ENCODE results near the gene P3H3.
A peak's percentile ranks its signal among the peaks of the same experiment; 100 is the strongest.

Gene P3H3

DNA sequence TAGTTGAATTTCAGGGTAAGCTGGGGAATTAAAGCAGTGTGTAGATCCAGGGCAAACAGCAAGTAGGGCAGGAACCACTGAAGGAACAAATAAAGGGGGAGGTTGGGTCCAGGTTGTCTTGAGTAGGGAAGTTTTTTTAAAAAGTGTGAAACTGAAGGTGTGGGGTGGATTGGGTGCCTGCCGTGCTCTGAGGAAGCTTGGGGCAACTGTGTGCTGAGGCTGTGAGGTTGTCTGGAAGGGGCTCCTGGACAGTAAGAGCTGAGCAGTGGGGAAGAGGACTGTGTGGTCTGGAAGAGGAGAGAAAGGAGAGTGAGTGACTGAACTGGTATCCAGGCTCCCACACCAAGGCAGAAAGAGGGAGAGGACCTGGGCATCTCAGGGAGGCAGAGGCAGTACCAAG is 17.4 kb upstream of the P3H3 start (continued):
- TF ChIP-seq, protein P1, sequence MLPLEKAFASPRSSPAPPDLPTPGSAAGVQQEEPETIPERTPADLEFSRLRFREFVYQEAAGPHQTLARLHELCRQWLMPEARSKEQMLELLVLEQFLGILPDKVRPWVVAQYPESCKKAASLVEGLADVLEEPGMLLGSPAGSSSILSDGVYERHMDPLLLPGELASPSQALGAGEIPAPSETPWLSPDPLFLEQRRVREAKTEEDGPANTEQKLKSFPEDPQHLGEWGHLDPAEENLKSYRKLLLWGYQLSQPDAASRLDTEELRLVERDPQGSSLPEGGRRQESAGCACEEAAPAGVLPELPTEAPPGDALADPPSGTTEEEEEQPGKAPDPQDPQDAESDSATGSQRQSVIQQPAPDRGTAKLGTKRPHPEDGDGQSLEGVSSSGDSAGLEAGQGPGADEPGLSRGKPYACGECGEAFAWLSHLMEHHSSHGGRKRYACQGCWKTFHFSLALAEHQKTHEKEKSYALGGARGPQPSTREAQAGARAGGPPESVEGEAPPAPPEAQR (tag by site-specific recombination; IDR thresholded peaks at IDR 0.05) = no peak
- 0 out of 2 replicates have a peak, but pooled peaks have one; percentile 49 for TF ChIP-seq ZNF600 (tag by site-specific recombination; IDR thresholded peaks at IDR 0.05)

DNA sequence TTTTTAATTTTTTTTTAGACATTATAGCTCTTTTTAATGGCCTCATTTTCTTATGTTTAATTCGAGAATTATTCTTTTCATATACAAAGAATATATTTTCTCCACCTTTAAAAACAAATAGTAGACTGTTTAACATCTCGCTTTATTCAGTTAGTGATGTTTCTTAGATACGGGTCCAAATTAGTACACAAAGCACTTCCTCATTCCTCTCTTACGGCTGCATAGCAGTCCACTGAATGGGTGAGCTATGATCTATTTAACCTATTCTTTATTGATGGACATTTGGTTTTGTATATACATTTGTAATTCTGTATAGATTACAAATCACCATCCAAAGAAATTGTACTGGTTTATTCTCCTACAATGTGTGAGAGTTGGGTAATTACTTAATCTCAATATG is 14.8 kb upstream of the P3H3 start:
- ChIA-PET POLR2A (interaction anchor here (1.0 to 1.8 kb wide), 2 partner anchors 8 to 47 kb away, joined by 4 to 10 read pairs; partner anchors contain the start of genes GPR162 and PTMS), CTCF (interaction anchor here (0.6 to 1.3 kb wide), 10 partner anchors 8 to 273 kb away, joined by 3 to 6 read pairs (median 4); partner anchors contain the start of gene MLF2)
- Histone ChIP-seq H3K4me3 (ENCODE audit: low read depth, low read length) (no peak overlapping the region), H3K4me1 (ENCODE audit: control insufficient read depth, insufficient read depth, low read length) (no peaks in the 10 kb centered on the region), H3K27ac (ENCODE audit: extremely low read depth, low read depth, low read length) (no peak overlapping the region), H3K36me3 (ENCODE audit: control insufficient read depth in 2 of 2, insufficient read depth in 1 of 2, low read length in 2 of 2) (no peaks in the 10 kb centered on the region), H3K9me3 (ENCODE audit: control insufficient read depth, insufficient read depth, low read depth, low read length) (no peaks in the 10 kb centered on the region)
- TF ChIP-seq, protein P2, sequence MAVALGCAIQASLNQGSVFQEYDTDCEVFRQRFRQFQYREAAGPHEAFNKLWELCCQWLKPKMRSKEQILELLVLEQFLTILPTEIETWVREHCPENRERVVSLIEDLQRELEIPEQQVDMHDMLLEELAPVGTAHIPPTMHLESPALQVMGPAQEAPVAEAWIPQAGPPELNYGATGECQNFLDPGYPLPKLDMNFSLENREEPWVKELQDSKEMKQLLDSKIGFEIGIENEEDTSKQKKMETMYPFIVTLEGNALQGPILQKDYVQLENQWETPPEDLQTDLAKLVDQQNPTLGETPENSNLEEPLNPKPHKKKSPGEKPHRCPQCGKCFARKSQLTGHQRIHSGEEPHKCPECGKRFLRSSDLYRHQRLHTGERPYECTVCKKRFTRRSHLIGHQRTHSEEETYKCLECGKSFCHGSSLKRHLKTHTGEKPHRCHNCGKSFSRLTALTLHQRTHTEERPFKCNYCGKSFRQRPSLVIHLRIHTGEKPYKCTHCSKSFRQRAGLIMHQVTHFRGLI (tag by site-specific recombination; IDR thresholded peaks at IDR 0.05) = no peak
- no peak for TF ChIP-seq GLIS1 (tag by site-specific recombination; IDR thresholded peaks at IDR 0.05)
- no peak for TF ChIP-seq ZNF112 (tag by site-specific recombination; IDR thresholded peaks at IDR 0.05)

DNA sequence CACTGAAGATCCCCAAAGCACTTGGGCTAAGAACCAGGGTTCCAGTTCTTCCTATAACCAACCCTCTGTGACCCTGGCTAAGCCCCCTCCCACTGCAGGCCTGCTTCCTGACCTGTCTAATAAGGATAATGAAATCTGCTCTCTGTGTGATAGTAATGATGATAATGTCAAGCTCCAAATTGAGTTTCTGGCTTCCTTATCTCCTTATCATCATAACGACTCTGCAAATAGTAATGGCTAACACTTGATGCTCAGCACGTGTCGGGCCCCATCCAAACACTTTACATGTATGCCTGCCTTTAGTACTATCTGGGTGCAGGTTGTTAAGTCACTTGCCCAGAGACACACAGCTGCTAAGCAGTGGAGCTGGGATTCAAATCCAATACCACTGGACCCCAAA is 11.6 kb upstream of the P3H3 start:
- POLR2A ChIA-PET = interaction anchor here (1.2 kb wide), 1 partner anchor 203 kb away, joined by 3 read pairs; no protein-coding TSS in a partner anchor
- Histone ChIP-seq H3K27ac (ENCODE audit: extremely low read depth, low read depth, low read length) (no peak overlapping the region), H3K4me3 (ENCODE audit: low read depth, low read length) (no peak overlapping the region), H3K9me3 (ENCODE audit: control insufficient read depth, insufficient read depth, low read depth, low read length) (no peaks in the 10 kb centered on the region), H3K36me3 (ENCODE audit: control insufficient read depth in 2 of 2, insufficient read depth in 1 of 2, low read length in 2 of 2) (no peaks in the 10 kb centered on the region), H3K4me1 (ENCODE audit: control insufficient read depth, insufficient read depth, low read length) (peaks cover 6% of the 10 kb centered on the region; the same call in 1 of the 2 replicates)
- CTCF ChIA-PET = no interaction called here
- no peak for TF ChIP-seq GLIS1 (tag by site-specific recombination; IDR thresholded peaks at IDR 0.05)
- TF ChIP-seq, protein P3, sequence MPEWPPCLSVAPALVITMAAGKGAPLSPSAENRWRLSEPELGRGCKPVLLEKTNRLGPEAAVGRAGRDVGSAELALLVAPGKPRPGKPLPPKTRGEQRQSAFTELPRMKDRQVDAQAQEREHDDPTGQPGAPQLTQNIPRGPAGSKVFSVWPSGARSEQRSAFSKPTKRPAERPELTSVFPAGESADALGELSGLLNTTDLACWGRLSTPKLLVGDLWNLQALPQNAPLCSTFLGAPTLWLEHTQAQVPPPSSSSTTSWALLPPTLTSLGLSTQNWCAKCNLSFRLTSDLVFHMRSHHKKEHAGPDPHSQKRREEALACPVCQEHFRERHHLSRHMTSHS (tag by site-specific recombination; IDR thresholded peaks at IDR 0.05) = no peak
- TF ChIP-seq, protein P4, sequence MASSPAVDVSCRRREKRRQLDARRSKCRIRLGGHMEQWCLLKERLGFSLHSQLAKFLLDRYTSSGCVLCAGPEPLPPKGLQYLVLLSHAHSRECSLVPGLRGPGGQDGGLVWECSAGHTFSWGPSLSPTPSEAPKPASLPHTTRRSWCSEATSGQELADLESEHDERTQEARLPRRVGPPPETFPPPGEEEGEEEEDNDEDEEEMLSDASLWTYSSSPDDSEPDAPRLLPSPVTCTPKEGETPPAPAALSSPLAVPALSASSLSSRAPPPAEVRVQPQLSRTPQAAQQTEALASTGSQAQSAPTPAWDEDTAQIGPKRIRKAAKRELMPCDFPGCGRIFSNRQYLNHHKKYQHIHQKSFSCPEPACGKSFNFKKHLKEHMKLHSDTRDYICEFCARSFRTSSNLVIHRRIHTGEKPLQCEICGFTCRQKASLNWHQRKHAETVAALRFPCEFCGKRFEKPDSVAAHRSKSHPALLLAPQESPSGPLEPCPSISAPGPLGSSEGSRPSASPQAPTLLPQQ (tag by site-specific recombination; IDR thresholded peaks at IDR 0.05) = 0 out of 2 replicates have a peak, but pooled peaks have one; percentile 43

DNA sequence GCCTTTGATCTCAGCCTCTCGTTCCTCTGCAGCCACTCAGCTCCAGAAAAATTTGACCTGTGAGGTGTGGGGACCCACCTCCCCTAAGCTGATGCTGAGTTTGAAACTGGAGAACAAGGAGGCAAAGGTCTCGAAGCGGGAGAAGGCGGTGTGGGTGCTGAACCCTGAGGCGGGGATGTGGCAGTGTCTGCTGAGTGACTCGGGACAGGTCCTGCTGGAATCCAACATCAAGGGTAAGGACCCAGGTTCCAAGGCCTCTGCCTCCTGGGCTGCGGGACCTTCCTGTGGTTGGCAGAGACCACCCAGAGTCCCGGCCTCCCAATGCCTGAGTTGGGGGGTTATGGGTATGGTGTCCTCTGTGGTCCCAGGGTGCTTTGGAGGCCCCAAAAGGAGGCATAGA is 11.1 kb upstream of the P3H3 start:
- POLR2A ChIA-PET = no interaction called here

DNA sequence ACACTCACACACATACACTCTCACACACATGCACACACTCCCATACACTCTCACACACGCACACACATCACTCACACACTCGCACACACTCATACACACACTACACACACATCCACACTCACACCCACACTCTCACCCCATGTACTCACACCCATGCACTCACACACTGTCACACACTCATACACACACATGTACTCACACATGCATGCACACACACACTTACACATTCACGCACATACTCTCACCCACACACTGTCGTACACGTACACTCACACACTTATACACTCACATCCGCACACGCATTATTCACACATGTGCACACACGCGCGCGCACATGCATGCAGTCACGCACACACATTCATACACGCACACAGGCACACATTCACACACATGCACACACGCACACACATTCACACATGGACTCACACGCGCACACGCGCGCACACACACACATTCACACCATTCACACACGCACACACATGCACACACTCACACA is 10.5 kb upstream of the P3H3 start:
- H3K27ac ChIP-seq (ENCODE audit: extremely low read depth, low read depth, low read length) = no peak overlapping the region
- POLR2A ChIA-PET = no interaction called here
- no peak overlapping the region for H3K4me3 ChIP-seq (ENCODE audit: low read depth, low read length)
- H3K4me1 ChIP-seq (ENCODE audit: control insufficient read depth, insufficient read depth, low read length) = peaks cover 6% of the 10 kb centered on the region; the same call in 1 of the 2 replicates
- H3K36me3 ChIP-seq (ENCODE audit: control insufficient read depth in 2 of 2, insufficient read depth in 1 of 2, low read length in 2 of 2) = no peaks in the 10 kb centered on the region
- no peaks in the 10 kb centered on the region for H3K9me3 ChIP-seq (ENCODE audit: control insufficient read depth, insufficient read depth, low read depth, low read length)
- CTCF ChIA-PET = no interaction called here
- no peak; the same call in 1 of the 2 replicates for TF ChIP-seq GLI4 (tag by site-specific recombination; IDR thresholded peaks at IDR 0.05)
- TF ChIP-seq, protein P1 (tag by site-specific recombination; IDR thresholded peaks at IDR 0.05) = no peak
- no peak for TF ChIP-seq ZSCAN23 (tag by site-specific recombination; IDR thresholded peaks at IDR 0.05)
- TF ChIP-seq, protein P5, sequence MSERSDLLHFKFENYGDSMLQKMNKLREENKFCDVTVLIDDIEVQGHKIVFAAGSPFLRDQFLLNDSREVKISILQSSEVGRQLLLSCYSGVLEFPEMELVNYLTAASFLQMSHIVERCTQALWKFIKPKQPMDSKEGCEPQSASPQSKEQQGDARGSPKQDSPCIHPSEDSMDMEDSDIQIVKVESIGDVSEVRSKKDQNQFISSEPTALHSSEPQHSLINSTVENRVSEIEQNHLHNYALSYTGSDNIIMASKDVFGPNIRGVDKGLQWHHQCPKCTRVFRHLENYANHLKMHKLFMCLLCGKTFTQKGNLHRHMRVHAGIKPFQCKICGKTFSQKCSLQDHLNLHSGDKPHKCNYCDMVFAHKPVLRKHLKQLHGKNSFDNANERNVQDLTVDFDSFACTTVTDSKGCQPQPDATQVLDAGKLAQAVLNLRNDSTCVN (tag by site-specific recombination; optimal IDR thresholded peaks at IDR 0.05) = no peak
- no peak for TF ChIP-seq ZBTB1 (tag by site-specific recombination; IDR thresholded peaks at IDR 0.05)
- TF ChIP-seq HOXC10 (CRISPR knock-in tag; IDR thresholded peaks at IDR 0.05) = no peak
- TF ChIP-seq ZBTB48 (tag by site-specific recombination; IDR thresholded peaks at IDR 0.05) = 0 out of 2 replicates have a peak, but pooled peaks have one; percentile 9
- TF ChIP-seq, protein P4 (tag by site-specific recombination; IDR thresholded peaks at IDR 0.05) = no peak

More for the DNA sequence above, 11.1 kb upstream of the P3H3 start:
- no peaks in the 10 kb centered on the region for H3K9me3 ChIP-seq (ENCODE audit: control insufficient read depth, insufficient read depth, low read depth, low read length)
- no peaks in the 10 kb centered on the region for H3K36me3 ChIP-seq (ENCODE audit: control insufficient read depth in 2 of 2, insufficient read depth in 1 of 2, low read length in 2 of 2)
- TF ChIP-seq WT1 (tag by site-specific recombination; IDR thresholded peaks at IDR 0.05) = no peak
- 0 out of 2 replicates have a peak, but pooled peaks have one; percentile 26 for TF ChIP-seq ZNF76 (tag by site-specific recombination; IDR thresholded peaks at IDR 0.05; ENCODE audit: borderline replicate concordance, low read depth)
- peaks cover 6% of the 10 kb centered on the region; the same call in 1 of the 2 replicates for H3K4me1 ChIP-seq (ENCODE audit: control insufficient read depth, insufficient read depth, low read length)
- CTCF ChIA-PET = no interaction called here
- no peak overlapping the region for H3K27ac ChIP-seq (ENCODE audit: extremely low read depth, low read depth, low read length)
- no peak overlapping the region for H3K4me3 ChIP-seq (ENCODE audit: low read depth, low read length)
